HepG2 (cell line): ENCODE measurements around the gene ALG11. TPM values are rescaled to one million over a fixed set of nuclear protein-coding genes. Genes with fewer than 3 reads are reported as not detected.
A peak's percentile ranks its signal among the peaks of the same experiment; 100 is the strongest.

Source experiments
- BORCS8-MEF2B ChIP-seq: sonication (generic); formaldehyde crosslinking; IDR thresholded peaks from 2 replicates; pipeline ENCODE4 v1.8.0; 2022; ENCODE audit warnings: mild to moderate bottlenecking, missing genetic modification reagents
- GFI1 ChIP-seq: sonication (generic); formaldehyde crosslinking; IDR thresholded peaks from 2 replicates; pipeline ENCODE4 v1.5.0; 2020; ENCODE audit warnings: missing genetic modification reagents, mild to moderate bottlenecking, borderline replicate concordance
- JUNB ChIP-seq: sonication (generic); formaldehyde crosslinking; IDR thresholded peaks from 2 replicates; pipeline ENCODE4 v1.8.0; 2022; ENCODE audit warnings: missing genetic modification reagents, mild to moderate bottlenecking, borderline replicate concordance
- PCBP2 ChIP-seq: fragments of 200-400 bp; formaldehyde crosslinking; optimal IDR thresholded peaks from 2 replicates; pipeline ENCODE3; 2018; ENCODE audit warnings: low read length, low read depth; ENCODE audit not compliant: poor library complexity, severe bottlenecking
- PHF21A ChIP-seq: sonication (generic); formaldehyde crosslinking; IDR thresholded peaks from 2 replicates; pipeline ENCODE4 v1.5.0; 2020; ENCODE audit warnings: mild to moderate bottlenecking, missing genetic modification reagents
- PRDM15 ChIP-seq: sonication (generic); formaldehyde crosslinking; IDR thresholded peaks from 2 replicates; pipeline ENCODE4 v1.4.0; 2020; ENCODE audit warnings: missing genetic modification reagents
- ZFP41 ChIP-seq: sonication (generic); formaldehyde crosslinking; IDR thresholded peaks from 2 replicates; pipeline ENCODE4 v1.4.0; 2020; ENCODE audit warnings: mild to moderate bottlenecking, missing genetic modification reagents, borderline replicate concordance
- ZNF101 ChIP-seq: sonication (generic); formaldehyde crosslinking; IDR thresholded peaks from 2 replicates; pipeline ENCODE4 v1.4.0; 2020; ENCODE audit warnings: mild to moderate bottlenecking, low read depth, missing genetic modification reagents, borderline replicate concordance
- ZNF280B ChIP-seq: sonication (generic); formaldehyde crosslinking; IDR thresholded peaks from 2 replicates; pipeline ENCODE4 v1.5.0; 2020; ENCODE audit warnings: missing genetic modification reagents, mild to moderate bottlenecking, borderline replicate concordance
- ZNF546 ChIP-seq: sonication (generic); formaldehyde crosslinking; conservative IDR thresholded peaks from 2 replicates; pipeline ENCODE4 v1.8.1; 2023; ENCODE audit warnings: mild to moderate bottlenecking, missing genetic modification reagents
- ZNF776 ChIP-seq: sonication (generic); formaldehyde crosslinking; IDR thresholded peaks from 2 replicates; pipeline ENCODE4 v1.4.0; 2020; ENCODE audit warnings: mild to moderate bottlenecking, missing genetic modification reagents
- polyA plus RNA-seq, 8 experiments: library from polyadenylated mRNA; depleted of rRNA in 3 of 8; stranded (reverse) in 7 of 8; unstranded in 1 of 8; fragments of >200 nt; fragmentation: Illumina TruSeq in 4 of 8; extraction: Trizol in 4 of 8; gene quantifications; 2 replicates each; pipeline versions ENCODE4 v1.2.1 to v1.2.3, GENCODE V29; 2011 to 2016; ENCODE audit warnings: low read depth in 4 of 8, missing spikeins in 1 of 8, mixed read lengths in 1 of 8; ENCODE audit not compliant: insufficient read depth in 1 of 8
- total RNA-seq, 5 experiments: library from RNA; depleted of rRNA; stranded (reverse); fragments of >200 nt; fragmentation: Illumina TruSeq; extraction: Trizol; gene quantifications; 2 replicates each; pipeline ENCODE4 v1.2.3, GENCODE V29; 2016; ENCODE audit warnings: low read depth in 1 of 5
- TF ChIP-seq, protein P1 (sequence below): IDR thresholded peaks from 2 replicates; pipeline ENCODE4 v1.6.1; 2018; ENCODE audit warnings: missing genetic modification reagents, mild to moderate bottlenecking, missing compliant biosample characterization
- TF ChIP-seq, protein P2 (sequence below): sonication (generic); formaldehyde crosslinking; conservative IDR thresholded peaks from 2 replicates; pipeline ENCODE4 v1.8.0; 2022; ENCODE audit warnings: low read depth, missing genetic modification reagents
- TF ChIP-seq, protein P3 (sequence below): IDR thresholded peaks from 2 replicates; pipeline ENCODE4 v1.6.1; 2012; ENCODE audit warnings: low read depth, low read length, improper control_type of control experiment
- TF ChIP-seq, protein P4 (sequence below): sonication (generic); formaldehyde crosslinking; IDR thresholded peaks from 2 replicates; pipeline ENCODE4 v1.4.0; 2020; ENCODE audit warnings: missing genetic modification reagents

ALG11 gene
- total and polyA plus RNA-seq, 2 of the 13 experiments (the other 11 are each of a cell fraction or from before 2014, with no cell fraction given): 14.7 to 27.9 TPM

- no peak for TF ChIP-seq ZFP41
- TF ChIP-seq ZNF280B (CRISPR knock-in tag): no peak
- TF ChIP-seq, protein P1, sequence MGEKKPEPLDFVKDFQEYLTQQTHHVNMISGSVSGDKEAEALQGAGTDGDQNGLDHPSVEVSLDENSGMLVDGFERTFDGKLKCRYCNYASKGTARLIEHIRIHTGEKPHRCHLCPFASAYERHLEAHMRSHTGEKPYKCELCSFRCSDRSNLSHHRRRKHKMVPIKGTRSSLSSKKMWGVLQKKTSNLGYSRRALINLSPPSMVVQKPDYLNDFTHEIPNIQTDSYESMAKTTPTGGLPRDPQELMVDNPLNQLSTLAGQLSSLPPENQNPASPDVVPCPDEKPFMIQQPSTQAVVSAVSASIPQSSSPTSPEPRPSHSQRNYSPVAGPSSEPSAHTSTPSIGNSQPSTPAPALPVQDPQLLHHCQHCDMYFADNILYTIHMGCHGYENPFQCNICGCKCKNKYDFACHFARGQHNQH (CRISPR knock-in tag): peak; percentile 50; the same call in 1 of the 2 replicates
- no peak for TF ChIP-seq JUNB (CRISPR knock-in tag)
- TF ChIP-seq GFI1 (CRISPR knock-in tag): no peak
- TF ChIP-seq PHF21A (CRISPR knock-in tag): peak; percentile 37; the same call in 1 of the 2 replicates
- TF ChIP-seq, protein P2, sequence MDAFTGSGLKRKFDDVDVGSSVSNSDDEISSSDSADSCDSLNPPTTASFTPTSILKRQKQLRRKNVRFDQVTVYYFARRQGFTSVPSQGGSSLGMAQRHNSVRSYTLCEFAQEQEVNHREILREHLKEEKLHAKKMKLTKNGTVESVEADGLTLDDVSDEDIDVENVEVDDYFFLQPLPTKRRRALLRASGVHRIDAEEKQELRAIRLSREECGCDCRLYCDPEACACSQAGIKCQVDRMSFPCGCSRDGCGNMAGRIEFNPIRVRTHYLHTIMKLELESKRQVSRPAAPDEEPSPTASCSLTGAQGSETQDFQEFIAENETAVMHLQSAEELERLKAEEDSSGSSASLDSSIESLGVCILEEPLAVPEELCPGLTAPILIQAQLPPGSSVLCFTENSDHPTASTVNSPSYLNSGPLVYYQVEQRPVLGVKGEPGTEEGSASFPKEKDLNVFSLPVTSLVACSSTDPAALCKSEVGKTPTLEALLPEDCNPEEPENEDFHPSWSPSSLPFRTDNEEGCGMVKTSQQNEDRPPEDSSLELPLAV (CRISPR knock-in tag): no peak
- TF ChIP-seq, protein P3, sequence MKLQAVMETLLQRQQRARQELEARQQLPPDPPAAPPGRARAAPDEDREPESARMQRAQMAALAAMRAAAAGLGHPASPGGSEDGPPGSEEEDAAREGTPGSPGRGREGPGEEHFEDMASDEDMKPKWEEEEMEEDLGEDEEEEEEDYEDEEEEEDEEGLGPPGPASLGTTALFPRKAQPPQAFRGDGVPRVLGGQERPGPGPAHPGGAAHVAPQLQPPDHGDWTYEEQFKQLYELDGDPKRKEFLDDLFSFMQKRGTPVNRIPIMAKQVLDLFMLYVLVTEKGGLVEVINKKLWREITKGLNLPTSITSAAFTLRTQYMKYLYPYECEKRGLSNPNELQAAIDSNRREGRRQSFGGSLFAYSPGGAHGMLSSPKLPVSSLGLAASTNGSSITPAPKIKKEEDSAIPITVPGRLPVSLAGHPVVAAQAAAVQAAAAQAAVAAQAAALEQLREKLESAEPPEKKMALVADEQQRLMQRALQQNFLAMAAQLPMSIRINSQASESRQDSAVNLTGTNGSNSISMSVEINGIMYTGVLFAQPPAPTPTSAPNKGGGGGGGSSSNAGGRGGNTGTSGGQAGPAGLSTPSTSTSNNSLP: peak; percentile 82
- no peak for TF ChIP-seq BORCS8-MEF2B
- TF ChIP-seq ZNF101 (CRISPR knock-in tag): no peak
- no peak for TF ChIP-seq ZNF776 (CRISPR knock-in tag)
- no peak for TF ChIP-seq PCBP2
- TF ChIP-seq ZNF546 (CRISPR knock-in tag): no peak
- TF ChIP-seq, protein P4, sequence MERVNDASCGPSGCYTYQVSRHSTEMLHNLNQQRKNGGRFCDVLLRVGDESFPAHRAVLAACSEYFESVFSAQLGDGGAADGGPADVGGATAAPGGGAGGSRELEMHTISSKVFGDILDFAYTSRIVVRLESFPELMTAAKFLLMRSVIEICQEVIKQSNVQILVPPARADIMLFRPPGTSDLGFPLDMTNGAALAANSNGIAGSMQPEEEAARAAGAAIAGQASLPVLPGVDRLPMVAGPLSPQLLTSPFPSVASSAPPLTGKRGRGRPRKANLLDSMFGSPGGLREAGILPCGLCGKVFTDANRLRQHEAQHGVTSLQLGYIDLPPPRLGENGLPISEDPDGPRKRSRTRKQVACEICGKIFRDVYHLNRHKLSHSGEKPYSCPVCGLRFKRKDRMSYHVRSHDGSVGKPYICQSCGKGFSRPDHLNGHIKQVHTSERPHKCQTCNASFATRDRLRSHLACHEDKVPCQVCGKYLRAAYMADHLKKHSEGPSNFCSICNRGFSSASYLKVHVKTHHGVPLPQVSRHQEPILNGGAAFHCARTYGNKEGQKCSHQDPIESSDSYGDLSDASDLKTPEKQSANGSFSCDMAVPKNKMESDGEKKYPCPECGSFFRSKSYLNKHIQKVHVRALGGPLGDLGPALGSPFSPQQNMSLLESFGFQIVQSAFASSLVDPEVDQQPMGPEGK (CRISPR knock-in tag): peak; percentile 41; the same call in 1 of the 2 replicates
- no peak for TF ChIP-seq PRDM15 (CRISPR knock-in tag)
These were observed 33.2 kb upstream of the ALG11 start (continued) for GRCh38 chr13:51978796-51979556.
